HG03521 (cell line): ENCODE data around the gene FBXO21.
"Not testable (repeated sequence)": the region's sequence is repeated elsewhere in the genome, so short reads cannot be mapped to it uniquely, and the experiment has no call there.

ENCODE experiments used
- ATAC-seq: cut with Tn5 transposase; IDR thresholded peaks from one replicate; pipeline ENCODE4 v1.9.1; 2021; ENCODE audit warnings: mild to moderate bottlenecking, moderate library complexity; ENCODE audit not compliant: unreplicated experiment

FBXO21 gene

GRCh38 chr12:117190210-117190781 is at the start of gene FBXO21:
Gene FBXO21, minus strand, starts transcription at chr12:117190470. Its CDS starts 14 bp downstream, at chr12:117190456.
- ATAC-seq = peak; percentile 93

GRCh38 chr12:117236456-117237001 is 46.3 kb upstream of the FBXO21 start:
- ATAC-seq = no peak

GRCh38 chr12:117235261-117235660 is 45.0 kb upstream of the FBXO21 start:
- ATAC-seq = no peak

GRCh38 chr12:117234441-117234840 is 44.2 kb upstream of the FBXO21 start:
- no peak for ATAC-seq

GRCh38 chr12:117231750-117232149 is 41.5 kb upstream of the FBXO21 start:
- ATAC-seq = no peak

- ATAC-seq = no peak
These were observed 38.0 kb upstream of the FBXO21 start for GRCh38 chr12:117228239-117228638.

- no peak for ATAC-seq
These were observed 36.9 kb upstream of the FBXO21 start for GRCh38 chr12:117227000-117227653.

- no peak for ATAC-seq
These were observed 36.2 kb upstream of the FBXO21 start for GRCh38 chr12:117226505-117226904.

- ATAC-seq = no peak
These were observed 34.9 kb upstream of the FBXO21 start for GRCh38 chr12:117225179-117225578.

- not testable (repeated sequence) for ATAC-seq
These were observed 30.7 kb upstream of the FBXO21 start for GRCh38 chr12:117220947-117221346.

GRCh38 chr12:117218149-117218548 is 27.9 kb upstream of the FBXO21 start:
- ATAC-seq = no peak

- no peak for ATAC-seq
These were observed 26.4 kb upstream of the FBXO21 start for GRCh38 chr12:117216686-117217085.

- ATAC-seq = no peak
These were observed 24.5 kb upstream of the FBXO21 start for GRCh38 chr12:117214797-117215196.

GRCh38 chr12:117213295-117213808 is 23.1 kb upstream of the FBXO21 start:
- ATAC-seq = no peak

- no peak for ATAC-seq
These were observed 22.4 kb upstream of the FBXO21 start for GRCh38 chr12:117212563-117213190.

GRCh38 chr12:117210266-117210918 is 20.1 kb upstream of the FBXO21 start:
- ATAC-seq = no peak

- ATAC-seq = no peak
These were observed 19.4 kb upstream of the FBXO21 start for GRCh38 chr12:117209626-117210025.

GRCh38 chr12:117208811-117209455 is 18.7 kb upstream of the FBXO21 start:
- no peak for ATAC-seq

- ATAC-seq = no peak
These were observed 17.9 kb upstream of the FBXO21 start for GRCh38 chr12:117208206-117208605.

- no peak for ATAC-seq
These were observed 17.4 kb upstream of the FBXO21 start for GRCh38 chr12:117207675-117208074.

- ATAC-seq = no peak
These were observed 12.3 kb upstream of the FBXO21 start for GRCh38 chr12:117202556-117202955.
